HEK293T (cell line): ENCODE data around the gene PLCB4.

Experiments
- BHLHE40 ChIP-seq: fragments of 450-650 bp; IDR thresholded peaks from 2 replicates; pipeline ENCODE4 v1.6.1; 2016; ENCODE audit warnings: mild to moderate bottlenecking, moderate library complexity, borderline replicate concordance
- ELF4 ChIP-seq: fragments of 450-650 bp; IDR thresholded peaks from 2 replicates; pipeline ENCODE4 v1.6.1; 2017; ENCODE audit warnings: antibody characterized with exemption
- FOXK2 ChIP-seq: fragments of 450-650 bp; IDR thresholded peaks from 2 replicates; pipeline ENCODE4 v1.6.1; 2016; ENCODE audit warnings: mild to moderate bottlenecking
- NFRKB ChIP-seq: fragments of 450-650 bp; IDR thresholded peaks from 2 replicates; pipeline ENCODE4 v1.6.1; 2016; ENCODE audit warnings: mild to moderate bottlenecking, moderate library complexity
- SP1 ChIP-seq: fragments of 450-650 bp; IDR thresholded peaks from 2 replicates; pipeline ENCODE4 v1.6.1; 2017
- SUZ12 ChIP-seq: fragments of 450-650 bp; IDR thresholded peaks from 2 replicates; pipeline ENCODE4 v1.6.1; 2016; ENCODE audit warnings: mild to moderate bottlenecking
- ZNF384 ChIP-seq: fragments of 450-650 bp; IDR thresholded peaks from 2 replicates; pipeline ENCODE4 v1.6.1; 2016
- TF ChIP-seq, protein P1 (sequence below): fragments of 450-650 bp; IDR thresholded peaks from 2 replicates; pipeline ENCODE4 v1.6.1; 2016

DNA sequence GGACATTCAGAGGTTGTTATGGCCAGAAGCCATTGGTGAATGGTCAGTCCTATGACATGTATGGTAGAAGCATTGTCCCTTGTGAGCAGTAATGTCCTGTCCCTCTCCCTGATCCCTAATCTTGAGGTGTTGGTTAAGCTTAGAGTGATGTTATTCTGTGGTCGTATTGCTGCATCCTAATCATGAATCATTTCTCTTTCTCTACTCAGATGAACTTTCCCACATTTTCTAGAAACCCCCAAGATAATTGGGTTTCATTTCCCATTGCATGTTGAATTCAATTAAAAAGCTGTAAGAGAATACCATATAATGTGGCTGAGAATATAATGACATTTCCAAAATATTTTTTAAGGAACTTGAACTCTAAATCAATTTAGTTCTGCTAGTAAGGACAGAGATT, 175.1 kb downstream of the PLCB4 start:
- no peak for TF ChIP-seq SUZ12
- no peak for TF ChIP-seq ZNF384
- TF ChIP-seq SP1: no peak
- TF ChIP-seq FOXK2: no peak
- TF ChIP-seq NFRKB: no peak
- TF ChIP-seq BHLHE40: no peak
- TF ChIP-seq ELF4: no peak
- TF ChIP-seq, protein P1, sequence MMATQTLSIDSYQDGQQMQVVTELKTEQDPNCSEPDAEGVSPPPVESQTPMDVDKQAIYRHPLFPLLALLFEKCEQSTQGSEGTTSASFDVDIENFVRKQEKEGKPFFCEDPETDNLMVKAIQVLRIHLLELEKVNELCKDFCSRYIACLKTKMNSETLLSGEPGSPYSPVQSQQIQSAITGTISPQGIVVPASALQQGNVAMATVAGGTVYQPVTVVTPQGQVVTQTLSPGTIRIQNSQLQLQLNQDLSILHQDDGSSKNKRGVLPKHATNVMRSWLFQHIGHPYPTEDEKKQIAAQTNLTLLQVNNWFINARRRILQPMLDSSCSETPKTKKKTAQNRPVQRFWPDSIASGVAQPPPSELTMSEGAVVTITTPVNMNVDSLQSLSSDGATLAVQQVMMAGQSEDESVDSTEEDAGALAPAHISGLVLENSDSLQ: no peak
